ENCODE data around the gene TRPC4AP.

TRPC4AP gene

GRCh38 chr20:35010405-35011192, 82.0 kb downstream of the TRPC4AP start:
- Histone ChIP-seq H3K36me3 (ENCODE audit: insufficient read depth, low read length) (peaks cover 81% of the 10 kb centered on the region), H3K4me3 (ENCODE audit: low read length) (no peak overlapping the region), H3K4me1 (ENCODE audit: control insufficient read depth, insufficient read depth, low read length) (peaks cover 4% of the 10 kb centered on the region)

DNA sequence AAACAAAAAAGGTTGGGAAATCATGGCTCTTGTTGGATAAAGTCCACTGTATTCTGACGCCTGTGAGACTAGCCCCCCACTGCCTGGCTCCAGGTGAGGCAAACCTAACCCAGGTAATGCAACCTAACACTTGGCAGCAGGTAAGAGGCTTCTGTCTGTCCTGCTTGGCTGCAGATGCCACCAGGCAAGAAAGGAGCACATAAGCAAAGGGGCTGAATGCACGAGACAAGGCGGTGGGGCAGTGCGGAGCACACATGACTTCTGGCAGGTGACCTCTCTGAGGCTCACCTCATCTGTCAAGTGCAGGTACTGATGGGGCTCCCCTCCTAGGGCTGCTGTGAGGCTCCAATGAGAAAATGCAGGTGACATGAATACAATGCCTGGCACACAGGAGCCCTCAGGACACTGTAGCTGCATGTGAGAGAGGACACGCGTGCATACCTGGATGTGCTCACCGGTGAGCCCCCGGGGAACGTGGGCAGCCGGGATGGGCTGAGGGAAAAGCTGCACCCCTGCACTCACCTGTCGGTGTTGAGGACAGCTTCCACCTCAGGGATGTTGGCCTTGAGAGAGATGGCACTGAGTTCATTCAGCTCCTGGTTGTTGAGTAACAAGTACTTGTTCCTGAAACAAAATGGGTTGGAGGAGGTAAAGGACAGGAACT, 82.8 kb downstream of the TRPC4AP start:
- H3K9me3 ChIP-seq (replicated peaks; ENCODE audit: low read length) = no peaks in the 10 kb centered on the region
- no peak overlapping the region for H3K4me2 ChIP-seq (ENCODE audit: low read length)
- H3K4me1 ChIP-seq (ENCODE audit: control insufficient read depth, insufficient read depth, low read length) = peaks cover 4% of the 10 kb centered on the region
- no peak overlapping the region for H3K9ac ChIP-seq (ENCODE audit: low read depth, low read length)
- peaks cover 85% of the 10 kb centered on the region for H3K36me3 ChIP-seq (ENCODE audit: insufficient read depth, low read length)
- H3K4me3 ChIP-seq (ENCODE audit: low read length) = no peak overlapping the region
- H3K27me3 ChIP-seq (ENCODE audit: control insufficient read depth, insufficient read depth, low read length) = no peaks in the 10 kb centered on the region

More at GRCh38 chr20:35010405-35011192, 82.0 kb downstream of the TRPC4AP start:
- no peaks in the 10 kb centered on the region for H3K27me3 ChIP-seq (ENCODE audit: control insufficient read depth, insufficient read depth, low read length)
- H3K9me3 ChIP-seq (replicated peaks; ENCODE audit: low read length) = no peaks in the 10 kb centered on the region
- no peak overlapping the region for H3K4me2 ChIP-seq (ENCODE audit: low read length)
- H3K9ac ChIP-seq (ENCODE audit: low read depth, low read length) = no peak overlapping the region

GRCh38 chr20:35008411-35009342, 83.9 kb downstream of the TRPC4AP start:
- Histone ChIP-seq H3K4me1 (ENCODE audit: control insufficient read depth, insufficient read depth, low read length) (peaks cover 4% of the 10 kb centered on the region), H3K36me3 (ENCODE audit: insufficient read depth, low read length) (peaks cover 94% of the 10 kb centered on the region), H3K4me3 (ENCODE audit: low read length) (no peak overlapping the region), H3K9me3 (replicated peaks; ENCODE audit: low read length) (no peaks in the 10 kb centered on the region), H3K27me3 (ENCODE audit: control insufficient read depth, insufficient read depth, low read length) (no peaks in the 10 kb centered on the region), H3K9ac (ENCODE audit: low read depth, low read length) (no peak overlapping the region), H3K4me2 (ENCODE audit: low read length) (no peak overlapping the region)

- Histone ChIP-seq H3K4me2 (ENCODE audit: low read length) (no peak overlapping the region), H3K4me1 (ENCODE audit: control insufficient read depth, insufficient read depth, low read length) (peaks cover 4% of the 10 kb centered on the region)
Observed at GRCh38 chr20:35007891-35008290, 84.7 kb downstream of the TRPC4AP start.

DNA sequence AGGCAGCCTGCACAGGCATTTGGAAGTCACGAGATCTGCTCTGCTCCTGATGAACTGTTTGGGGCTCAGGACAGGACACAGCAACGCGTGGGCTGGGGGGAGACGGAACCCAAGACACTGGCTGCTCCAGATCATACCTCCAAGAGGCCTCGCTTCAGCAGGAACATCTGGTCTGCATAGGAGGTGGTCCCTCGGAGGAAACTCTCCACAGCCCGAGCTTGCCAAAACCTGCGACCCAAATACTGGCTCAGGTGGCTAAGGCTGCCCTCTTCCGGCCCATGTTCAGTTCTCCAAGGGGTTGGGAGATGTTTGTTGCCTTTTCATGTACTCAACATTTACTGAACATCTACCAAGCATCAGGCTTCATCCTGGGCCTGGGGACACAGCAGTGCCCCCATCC, 85.2 kb downstream of the TRPC4AP start:
- H3K9me3 ChIP-seq (replicated peaks; ENCODE audit: low read length) = no peaks in the 10 kb centered on the region

More at GRCh38 chr20:35007891-35008290, 84.7 kb downstream of the TRPC4AP start:
- Histone ChIP-seq H3K4me3 (ENCODE audit: low read length) (no peak overlapping the region), H3K27me3 (ENCODE audit: control insufficient read depth, insufficient read depth, low read length) (no peaks in the 10 kb centered on the region), H3K9ac (ENCODE audit: low read depth, low read length) (no peak overlapping the region), H3K9me3 (replicated peaks; ENCODE audit: low read length) (no peaks in the 10 kb centered on the region), H3K36me3 (ENCODE audit: insufficient read depth, low read length) (peaks cover 90% of the 10 kb centered on the region)

GRCh38 chr20:35006531-35006971, 86.1 kb downstream of the TRPC4AP start:
- H3K4me1 ChIP-seq (ENCODE audit: control insufficient read depth, insufficient read depth, low read length) = no peaks in the 10 kb centered on the region
- no peak overlapping the region for H3K9ac ChIP-seq (ENCODE audit: low read depth, low read length)
- H3K4me3 ChIP-seq (ENCODE audit: low read length) = no peak overlapping the region
- H3K4me2 ChIP-seq (ENCODE audit: low read length) = no peak overlapping the region
- no peaks in the 10 kb centered on the region for H3K27me3 ChIP-seq (ENCODE audit: control insufficient read depth, insufficient read depth, low read length)
- H3K36me3 ChIP-seq (ENCODE audit: insufficient read depth, low read length) = peaks cover 90% of the 10 kb centered on the region
- no peaks in the 10 kb centered on the region for H3K9me3 ChIP-seq (replicated peaks; ENCODE audit: low read length)

More for the DNA sequence above, 85.2 kb downstream of the TRPC4AP start:
- Histone ChIP-seq H3K4me3 (ENCODE audit: low read length) (no peak overlapping the region), H3K36me3 (ENCODE audit: insufficient read depth, low read length) (peaks cover 90% of the 10 kb centered on the region), H3K4me1 (ENCODE audit: control insufficient read depth, insufficient read depth, low read length) (peaks cover 4% of the 10 kb centered on the region), H3K4me2 (ENCODE audit: low read length) (no peak overlapping the region), H3K27me3 (ENCODE audit: control insufficient read depth, insufficient read depth, low read length) (no peaks in the 10 kb centered on the region), H3K9ac (ENCODE audit: low read depth, low read length) (no peak overlapping the region)

- H3K36me3 ChIP-seq (ENCODE audit: insufficient read depth, low read length) = peaks cover 92% of the 10 kb centered on the region
- no peak overlapping the region for H3K4me3 ChIP-seq (ENCODE audit: low read length)
- no peak overlapping the region for H3K9ac ChIP-seq (ENCODE audit: low read depth, low read length)
- H3K4me1 ChIP-seq (ENCODE audit: control insufficient read depth, insufficient read depth, low read length) = no peaks in the 10 kb centered on the region
- no peaks in the 10 kb centered on the region for H3K9me3 ChIP-seq (replicated peaks; ENCODE audit: low read length)
- H3K4me2 ChIP-seq (ENCODE audit: low read length) = no peak overlapping the region
- no peaks in the 10 kb centered on the region for H3K27me3 ChIP-seq (ENCODE audit: control insufficient read depth, insufficient read depth, low read length)
Observed at GRCh38 chr20:35006009-35006408, 86.6 kb downstream of the TRPC4AP start.

DNA sequence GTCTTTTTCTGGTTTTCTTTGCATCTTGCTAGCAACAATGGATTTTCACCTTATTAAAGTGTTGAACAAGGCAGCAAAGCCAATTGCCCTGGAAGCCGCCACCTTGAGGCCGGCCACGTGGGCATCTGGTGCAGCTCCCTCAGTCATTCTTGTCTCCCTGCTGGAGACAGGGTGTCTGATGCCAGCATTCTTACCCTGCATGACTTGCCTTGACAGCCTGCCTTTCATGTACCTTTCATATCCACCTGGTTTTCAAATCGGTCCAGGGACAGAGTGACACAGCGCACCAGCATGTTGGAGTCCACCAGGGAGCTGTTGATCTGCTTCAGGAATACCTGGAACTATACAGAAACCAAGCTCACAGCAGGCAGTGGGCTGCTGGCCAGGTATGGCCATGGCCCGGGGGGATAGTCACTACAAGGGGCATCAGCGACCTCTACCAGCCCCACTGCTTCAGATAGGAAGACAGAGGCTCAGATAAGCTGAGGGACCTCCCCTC, 87.1 kb downstream of the TRPC4AP start:
- H3K36me3 ChIP-seq (ENCODE audit: insufficient read depth, low read length) = peaks cover 94% of the 10 kb centered on the region

DNA sequence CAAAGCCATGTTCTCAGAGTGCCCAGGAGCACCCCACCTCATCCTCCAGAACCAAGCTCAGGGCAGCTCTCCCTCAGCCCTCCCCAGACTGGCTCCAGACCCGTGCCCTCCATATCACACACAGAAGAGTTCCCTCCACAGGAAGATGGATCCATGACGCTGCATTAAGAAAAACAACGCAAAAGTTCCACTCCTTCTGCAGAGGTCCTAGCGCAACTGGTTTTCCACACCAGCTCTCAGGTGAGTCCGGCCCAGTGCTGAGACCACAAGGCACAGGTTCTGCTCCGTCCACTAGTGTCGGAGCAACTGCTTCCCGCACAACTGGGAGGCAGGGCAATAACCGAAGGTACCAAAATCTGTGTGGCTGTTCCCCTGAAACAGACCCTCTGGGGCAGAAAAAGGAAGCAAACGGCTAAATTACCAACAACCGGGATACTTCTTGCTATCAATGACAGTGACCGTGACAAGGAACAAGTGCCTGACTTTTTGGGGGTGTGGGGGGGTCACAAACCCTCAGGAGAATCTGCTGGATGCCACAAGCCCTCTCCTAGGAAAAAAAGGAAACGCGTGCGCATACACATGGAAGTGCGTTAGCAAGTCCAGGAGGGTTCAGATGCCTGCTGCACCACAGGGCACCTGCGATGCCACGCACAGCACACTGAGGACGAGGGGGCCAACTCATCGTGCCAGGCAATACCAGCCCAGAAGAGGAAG, 87.7 kb downstream of the TRPC4AP start:
- Histone ChIP-seq H3K9me3 (replicated peaks; ENCODE audit: low read length) (no peaks in the 10 kb centered on the region), H3K4me2 (ENCODE audit: low read length) (no peak overlapping the region), H3K4me1 (ENCODE audit: control insufficient read depth, insufficient read depth, low read length) (no peaks in the 10 kb centered on the region)

More for the DNA sequence above, 87.1 kb downstream of the TRPC4AP start:
- H3K4me2 ChIP-seq (ENCODE audit: low read length) = no peak overlapping the region
- H3K9ac ChIP-seq (ENCODE audit: low read depth, low read length) = no peak overlapping the region
- H3K4me3 ChIP-seq (ENCODE audit: low read length) = no peak overlapping the region
- H3K27me3 ChIP-seq (ENCODE audit: control insufficient read depth, insufficient read depth, low read length) = no peaks in the 10 kb centered on the region
- no peaks in the 10 kb centered on the region for H3K9me3 ChIP-seq (replicated peaks; ENCODE audit: low read length)
- H3K4me1 ChIP-seq (ENCODE audit: control insufficient read depth, insufficient read depth, low read length) = no peaks in the 10 kb centered on the region

DNA sequence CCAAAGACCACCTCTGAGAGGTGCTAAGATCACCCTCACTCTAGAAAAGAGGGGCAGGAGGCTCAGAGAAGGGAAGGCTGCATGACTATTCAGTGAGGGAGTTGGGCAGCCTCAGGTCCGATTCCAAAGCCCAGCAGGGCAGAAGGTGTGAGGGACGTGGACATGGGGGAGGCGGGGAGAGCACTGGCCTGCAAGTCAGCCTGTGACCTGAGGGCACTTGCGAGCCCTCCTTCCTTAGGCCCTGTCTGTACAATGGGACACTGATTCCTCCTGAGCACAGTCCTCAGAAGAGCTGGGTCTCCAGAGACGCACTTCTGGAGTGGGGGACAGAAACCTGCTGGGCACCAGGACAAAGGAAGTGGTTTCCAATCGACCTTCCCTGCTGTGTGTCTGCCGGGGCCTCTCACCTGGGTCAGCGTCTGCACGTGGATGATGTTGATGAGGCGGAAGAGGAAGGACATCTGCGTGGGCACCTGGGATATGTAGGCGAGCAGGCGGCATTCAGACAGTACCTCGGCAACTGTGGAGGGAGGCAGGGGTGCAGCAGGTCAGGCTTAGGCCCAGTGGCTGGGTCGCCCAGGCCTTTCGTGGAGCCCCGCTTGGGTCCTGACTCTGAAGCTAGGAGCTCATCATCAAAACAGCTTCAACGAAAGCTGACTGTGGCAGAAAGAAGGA, 88.4 kb downstream of the TRPC4AP start:
- Histone ChIP-seq H3K9ac (ENCODE audit: low read depth, low read length) (no peak overlapping the region), H3K4me3 (ENCODE audit: low read length) (no peak overlapping the region), H3K4me1 (ENCODE audit: control insufficient read depth, insufficient read depth, low read length) (no peaks in the 10 kb centered on the region), H3K36me3 (ENCODE audit: insufficient read depth, low read length) (peaks cover 96% of the 10 kb centered on the region), H3K27me3 (ENCODE audit: control insufficient read depth, insufficient read depth, low read length) (no peaks in the 10 kb centered on the region), H3K9me3 (replicated peaks; ENCODE audit: low read length) (no peaks in the 10 kb centered on the region), H3K4me2 (ENCODE audit: low read length) (no peak overlapping the region)

More for the DNA sequence above, 87.7 kb downstream of the TRPC4AP start:
- peaks cover 96% of the 10 kb centered on the region for H3K36me3 ChIP-seq (ENCODE audit: insufficient read depth, low read length)
- no peaks in the 10 kb centered on the region for H3K27me3 ChIP-seq (ENCODE audit: control insufficient read depth, insufficient read depth, low read length)
- no peak overlapping the region for H3K4me3 ChIP-seq (ENCODE audit: low read length)
- no peak overlapping the region for H3K9ac ChIP-seq (ENCODE audit: low read depth, low read length)
